Panc1 (cell line): ENCODE data around the gene HMGN3. TPM values are rescaled to one million over a fixed set of nuclear protein-coding genes. Genes with fewer than 3 reads are reported as not detected.

Experiments
- ATAC-seq: fragments of 200-7000 bp; cut with Tn5 transposase; 2 replicates; pipeline ENCODE4 v1.9.1; 2020; ENCODE audit warnings: mild to moderate bottlenecking, moderate library complexity
- BruUV-seq: library from RNA; stranded (reverse); fragments of 400-500 nt; replicated peaks from 2 replicates; lab custom pipeline; 2021; lab: Mats Ljungman, UMichigan
- CTCF ChIA-PET: fragments of 300-600 bp; sonication (Branson Sonifier 250); formaldehyde crosslinking; loops from one replicate; lab custom pipeline; 2022; ENCODE audit warnings: antibody characterized with exemption; lab: Charles Lee
- POLR2A ChIA-PET: fragments of 300-600 bp; sonication (Branson Sonifier 250); formaldehyde crosslinking; loops from one replicate; lab custom pipeline; 2022; ENCODE audit warnings: antibody characterized with exemption; lab: Charles Lee
- DNase-seq: peaks from one replicate; pipeline ENCODE4 v3.0.0-alpha.2; 2010; ENCODE audit warnings: low read depth, low spot score
- H3K27ac ChIP-seq: 2 replicates; pipeline ENCODE4 v1.5.1; 2011; ENCODE audit warnings: mild to moderate bottlenecking, low read length, inconsistent platforms
- H3K27me3 ChIP-seq: fragments of 200-500 bp; sonication (Bioruptor generic); 2 replicates; pipeline ENCODE4 v1.6.0; 2014; ENCODE audit warnings: low read length, inconsistent platforms; ENCODE audit not compliant: control insufficient read depth, insufficient read depth
- H3K36me3 ChIP-seq: fragments of 200-500 bp; sonication (Bioruptor generic); 2 replicates; pipeline ENCODE4 v1.5.1; 2014; ENCODE audit warnings: inconsistent platforms, mild to moderate bottlenecking, low read length, moderate library complexity; ENCODE audit not compliant: control insufficient read depth, insufficient read depth
- H3K4me1 ChIP-seq: 2 replicates; pipeline ENCODE4 v1.5.1; 2011; ENCODE audit warnings: inconsistent platforms, mild to moderate bottlenecking, low read length, moderate library complexity; ENCODE audit not compliant: control insufficient read depth, insufficient read depth
- H3K4me3 ChIP-seq, 2 experiments: 2 replicates each; pipeline ENCODE4 v1.5.1; 2011 to 2012; ENCODE audit warnings: low read depth in 2 of 2, low read length in 2 of 2, mild to moderate bottlenecking in 2 of 2, inconsistent platforms in 1 of 2, moderate library complexity in 1 of 2
- H3K9me3 ChIP-seq: fragments of 200-500 bp; sonication (Bioruptor generic); 2 replicates; pipeline ENCODE4 v1.5.1; 2014; ENCODE audit warnings: low read depth, mild to moderate bottlenecking, inconsistent platforms, low read length, moderate library complexity; ENCODE audit not compliant: control insufficient read depth, insufficient read depth
- CTCF ChIP-seq: fragments of 450-650 bp; IDR thresholded peaks from 2 replicates; pipeline ENCODE4 v1.5.1; 2017; ENCODE audit warnings: mild to moderate bottlenecking
- POLR2AphosphoS5 ChIP-seq: IDR thresholded peaks from 2 replicates; pipeline ENCODE4 v1.6.1; 2012; ENCODE audit warnings: mild to moderate bottlenecking, low read depth, low read length, moderate library complexity
- REST ChIP-seq, 2 experiments: IDR thresholded peaks; 2 replicates each; pipeline ENCODE4 v1.6.1; 2011 to 2012; ENCODE audit warnings: low read depth in 2 of 2, control low read depth in 1 of 2, low read length in 1 of 2, mild to moderate bottlenecking in 1 of 2, moderate library complexity in 1 of 2; ENCODE audit not compliant: insufficient read depth in 1 of 2
- SIN3A ChIP-seq: IDR thresholded peaks from 2 replicates; pipeline ENCODE4 v1.6.1; 2012; ENCODE audit warnings: low read depth, mild to moderate bottlenecking, low read length, moderate library complexity, borderline replicate concordance; ENCODE audit not compliant: insufficient read depth
- TCF7L2 ChIP-seq: IDR thresholded peaks from 2 replicates; pipeline ENCODE4 v1.6.1; 2011; ENCODE audit warnings: mild to moderate bottlenecking, low read depth, low read length, inconsistent platforms
- in situ Hi-C: cut with HindIII; loops from 2 replicates; pipeline ENCODE4 v1.10.0; 2016; ENCODE audit warnings: low sequenced_read_pairs, low pct_unique_long_range_greater_than_20kb
- intact Hi-C: fragments of 100-400 bp; cut with micrococcal nuclease; formaldehyde crosslinking; loops from one replicate; pipeline ENCODE4 v1.10.0; 2022; ENCODE audit not compliant: unreplicated experiment
- total RNA-seq: library from RNA; stranded (reverse); gene quantifications from one replicate; pipeline ENCODE4 v1.2.1, GENCODE V29; 2021; ENCODE audit not compliant: unreplicated experiment

Gene HMGN3
- total RNA-seq, 1 experiment from 2014 or later = 52.0 TPM

- Histone ChIP-seq H3K27me3 (no peaks in the 10 kb centered on the region), H3K36me3 (no peaks in the 10 kb centered on the region), H3K4me1 (no peaks in the 10 kb centered on the region), H3K4me3 (no peak overlapping the region), H3K27ac (no peak overlapping the region), H3K9me3 (no peaks in the 10 kb centered on the region)
- ChIA-PET CTCF (no interaction called here), POLR2A (no interaction called here)
- ATAC-seq (no peak), DNase-seq (no peak)
- TF ChIP-seq REST (IDR thresholded peaks at IDR 0.05; ENCODE audit: insufficient read depth in 1 of 2, low read depth in 2 of 2, low read length in 1 of 2) (no peak), SIN3A (no peak), CTCF (no peak)
- no TSS peak for BruUV-seq
- intact Hi-C loops = no loop called here
- in situ Hi-C loops = no loop called here
These were observed 25.7 kb downstream of the HMGN3 start for GRCh38 chr6:79208816-79209215.

- TF ChIP-seq SIN3A (no peak), POLR2AphosphoS5 (no peak), CTCF (no peak), REST (IDR thresholded peaks at IDR 0.05; ENCODE audit: insufficient read depth in 1 of 2, low read depth in 2 of 2, low read length in 1 of 2) (no peak), TCF7L2 (no peak)
- ATAC-seq (no peak), DNase-seq (no peak)
- ChIA-PET CTCF (no interaction called here), POLR2A (no interaction called here)
- Histone ChIP-seq H3K36me3 (no peaks in the 10 kb centered on the region; the same call in 1 of the 2 replicates), H3K27ac (no peak overlapping the region), H3K4me1 (no peaks in the 10 kb centered on the region), H3K9me3 (no peaks in the 10 kb centered on the region), H3K4me3 (no peak overlapping the region), H3K27me3 (no peaks in the 10 kb centered on the region)
- in situ Hi-C loops = no loop called here
- intact Hi-C loops = no loop called here
- no TSS peak for BruUV-seq
These were observed 30.7 kb downstream of the HMGN3 start for GRCh38 chr6:79203753-79204253.
